DMS53 treated with DMSO at 0.1 percent for 48 hours (cell line): Measurements from ENCODE around the gene SPHKAP.
"Not testable (repeated sequence)": the region's sequence is repeated elsewhere in the genome, so short reads cannot be mapped to it uniquely, and the experiment has no call there.

ENCODE experiments used
- DNase-seq: peaks from one replicate; lab custom pipeline; 2025; ENCODE audit not compliant: unreplicated experiment; lab: John Stamatoyannopoulos, UW

SPHKAP gene

DNA sequence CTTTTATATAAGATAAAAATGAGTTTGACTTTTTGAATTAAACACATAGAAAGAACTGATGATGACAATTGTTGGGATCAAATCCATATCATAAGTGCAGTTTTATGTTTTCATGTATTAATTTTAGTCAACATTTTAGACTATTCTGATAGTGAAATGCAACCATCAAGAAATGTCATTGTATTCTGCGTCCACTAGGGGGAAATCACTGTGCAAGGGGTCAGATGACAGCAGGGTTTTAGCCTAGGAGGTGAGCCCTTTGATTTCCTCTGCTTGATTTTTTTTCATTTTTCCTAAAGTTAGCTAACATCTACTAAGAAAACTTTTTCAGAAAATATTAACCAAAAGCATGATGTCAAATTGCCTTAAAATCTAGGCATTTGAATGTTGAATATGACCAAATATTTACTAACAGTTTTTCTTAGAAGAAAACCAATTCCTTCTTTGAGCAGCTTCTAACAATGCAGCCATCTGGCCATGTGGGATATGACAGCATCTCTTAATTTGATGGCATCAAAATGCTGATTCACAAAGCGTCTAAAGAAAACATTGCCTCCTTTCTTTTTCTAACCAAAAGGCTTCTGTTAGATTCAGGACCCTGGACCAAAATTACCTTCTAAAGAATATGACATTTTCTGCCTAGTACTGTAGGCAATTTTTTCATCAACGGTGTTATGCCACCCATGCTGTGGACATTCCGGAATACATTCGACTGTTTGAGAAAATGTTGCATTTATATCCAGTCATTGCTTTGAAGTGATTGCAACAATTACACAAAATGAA lies 141.5 kb downstream of the SPHKAP start:
- DNase-seq = peak; percentile 18

DNA sequence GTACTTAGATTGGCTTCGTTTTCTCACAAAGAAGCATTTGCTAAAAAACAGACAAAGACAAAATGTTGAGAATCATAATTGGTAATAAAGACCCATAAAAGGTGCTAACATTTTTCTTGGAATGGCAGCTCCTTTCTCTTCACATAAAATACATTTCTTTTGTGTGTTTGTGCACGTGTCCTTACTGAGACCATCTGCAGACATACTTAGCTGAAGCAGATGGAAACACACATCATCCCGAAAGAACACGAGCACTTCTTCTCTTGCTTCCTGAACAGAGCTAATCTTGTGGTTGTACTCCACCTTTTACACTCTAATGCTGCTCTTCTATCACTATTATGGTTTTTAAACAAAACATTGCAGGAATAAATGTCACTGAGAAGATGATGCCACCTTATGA lies 142.5 kb downstream of the SPHKAP start:
- no peak for DNase-seq

DNA sequence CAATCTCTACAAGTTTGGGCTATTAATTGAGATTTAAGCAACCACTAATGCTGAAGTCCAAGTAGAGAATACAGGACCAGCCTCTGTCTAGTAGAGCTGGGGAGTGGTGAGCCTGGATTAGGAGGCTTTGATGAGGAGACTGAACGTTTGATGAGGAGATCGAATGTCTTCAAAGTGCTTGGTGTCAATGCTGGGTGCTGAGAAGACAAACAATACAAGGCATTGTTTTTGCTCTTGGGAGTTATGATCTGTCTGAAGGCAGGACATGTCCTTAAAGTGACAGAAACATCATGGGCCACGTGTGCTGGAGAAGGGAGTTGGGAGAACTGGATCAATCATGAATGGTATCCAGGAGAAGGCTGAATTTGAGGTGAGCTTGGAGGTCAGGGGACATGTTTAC lies 143.6 kb downstream of the SPHKAP start:
- DNase-seq = no peak

DNA sequence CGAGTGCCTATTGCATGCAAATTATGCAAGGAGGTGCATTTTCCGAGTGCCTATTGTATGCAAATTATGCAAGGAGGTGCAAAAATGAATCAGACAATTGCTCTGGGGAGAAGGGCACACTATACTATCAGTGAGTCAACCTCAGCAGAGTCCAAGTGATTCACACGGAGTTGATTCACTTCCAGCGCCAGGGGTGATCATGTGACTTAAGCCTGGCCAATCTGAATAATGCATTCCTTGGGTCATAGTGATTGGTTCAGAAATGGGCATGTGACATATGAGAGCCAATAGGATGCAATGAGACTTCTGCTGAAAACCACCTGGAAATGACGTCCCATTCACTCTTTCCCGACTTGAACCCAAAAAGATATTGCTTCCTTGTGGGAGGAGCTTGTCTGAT lies 157.9 kb downstream of the SPHKAP start:
- no peak for DNase-seq

DNA sequence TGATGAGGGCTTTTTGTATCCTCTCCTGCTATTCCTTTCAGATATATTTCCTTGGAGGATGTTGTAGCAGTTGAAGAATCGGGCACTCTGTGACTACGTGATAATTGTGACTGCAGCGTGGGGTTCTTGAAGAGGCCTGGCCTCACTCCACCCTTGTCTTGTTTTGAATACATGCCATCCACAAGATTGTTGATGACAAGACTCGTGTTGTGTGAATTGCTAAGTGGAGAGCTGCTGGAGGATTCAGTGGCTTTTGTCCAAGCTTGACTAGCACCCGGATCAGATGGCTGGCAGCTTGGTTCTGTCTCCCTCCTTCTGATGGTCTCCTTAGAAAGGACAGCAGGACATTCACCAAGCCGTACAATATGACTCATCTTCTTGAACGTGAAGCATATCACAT lies 163.2 kb downstream of the SPHKAP start:
- no peak for DNase-seq

DNA sequence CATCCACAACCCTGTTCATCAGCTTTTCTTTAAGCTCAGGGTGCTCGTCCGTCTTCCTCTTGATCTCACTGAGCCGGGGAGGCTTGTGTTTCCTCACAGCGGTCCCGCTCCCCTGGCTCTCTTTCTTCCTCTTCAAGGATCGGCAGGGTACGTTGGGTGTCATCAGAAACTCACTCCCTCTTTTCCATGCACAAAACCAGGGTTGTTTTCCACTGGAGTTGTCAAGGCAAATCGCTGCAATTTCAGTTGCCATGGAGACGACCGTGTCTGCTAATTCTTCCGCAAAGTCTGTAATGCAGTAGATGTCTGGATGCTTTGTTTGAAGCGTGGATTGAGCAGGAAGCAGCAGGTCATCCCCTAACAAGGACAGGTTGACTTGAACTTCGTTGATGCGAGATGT lies 163.7 kb downstream of the SPHKAP start:
- no peak for DNase-seq

DNA sequence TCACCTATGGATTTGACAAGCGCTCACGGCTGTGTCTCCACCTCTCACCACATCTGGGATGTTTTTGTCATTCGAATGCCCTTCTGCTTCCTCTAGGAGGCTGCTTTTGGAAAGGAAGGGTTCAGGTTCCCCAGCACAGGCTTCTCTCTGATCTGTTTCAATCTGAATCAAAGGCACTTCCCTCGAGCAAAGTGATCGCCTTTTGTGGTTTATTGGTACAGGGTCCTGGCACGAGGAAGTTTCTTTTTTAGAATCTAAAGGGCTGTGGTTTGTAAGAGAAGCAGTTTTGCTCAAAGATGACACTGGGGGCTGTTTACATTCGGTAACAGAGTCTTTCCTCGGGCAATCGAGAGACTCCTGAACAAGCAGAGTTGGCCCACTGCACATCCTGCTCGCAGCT lies 165.1 kb downstream of the SPHKAP start:
- no peak for DNase-seq

DNA sequence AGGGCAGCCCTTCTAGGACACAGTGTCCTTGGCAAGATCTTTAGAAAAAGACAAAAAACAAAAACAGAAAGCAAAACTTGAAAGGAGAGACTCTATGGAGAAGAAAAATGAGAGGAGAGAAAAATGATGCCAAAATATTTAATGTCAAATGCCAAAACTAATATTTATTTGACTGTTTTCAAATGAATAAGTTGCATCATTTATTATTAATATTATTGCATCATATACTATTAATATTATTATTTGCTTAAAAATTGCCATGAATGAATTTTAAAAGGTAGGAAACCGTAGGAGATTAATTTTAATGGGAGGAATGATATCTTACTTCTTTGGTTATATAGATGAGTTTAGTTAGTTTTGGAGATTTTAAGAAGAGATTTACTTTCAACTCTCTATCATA lies 165.7 kb downstream of the SPHKAP start:
- no peak for DNase-seq

DNA sequence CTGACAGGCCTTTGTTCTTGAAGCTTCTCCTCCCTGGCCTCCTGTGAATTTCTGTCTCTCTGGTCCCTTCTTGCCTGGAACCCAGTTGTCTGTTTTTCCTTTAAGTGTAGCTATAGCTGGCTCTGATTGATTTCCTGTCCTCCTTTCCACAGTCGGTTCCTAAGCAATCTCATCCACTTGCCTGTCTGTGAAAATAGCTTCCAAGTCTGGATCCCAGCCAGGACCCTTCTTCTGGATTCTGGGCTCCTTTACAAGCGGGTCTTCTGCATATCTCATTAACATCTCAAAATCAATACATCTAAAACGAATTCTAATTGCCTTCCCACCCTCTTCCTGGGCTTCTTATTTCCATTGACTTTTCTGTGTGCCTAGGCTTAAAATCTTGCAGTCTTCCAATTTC lies 185.1 kb downstream of the SPHKAP start:
- no peak for DNase-seq

DNA sequence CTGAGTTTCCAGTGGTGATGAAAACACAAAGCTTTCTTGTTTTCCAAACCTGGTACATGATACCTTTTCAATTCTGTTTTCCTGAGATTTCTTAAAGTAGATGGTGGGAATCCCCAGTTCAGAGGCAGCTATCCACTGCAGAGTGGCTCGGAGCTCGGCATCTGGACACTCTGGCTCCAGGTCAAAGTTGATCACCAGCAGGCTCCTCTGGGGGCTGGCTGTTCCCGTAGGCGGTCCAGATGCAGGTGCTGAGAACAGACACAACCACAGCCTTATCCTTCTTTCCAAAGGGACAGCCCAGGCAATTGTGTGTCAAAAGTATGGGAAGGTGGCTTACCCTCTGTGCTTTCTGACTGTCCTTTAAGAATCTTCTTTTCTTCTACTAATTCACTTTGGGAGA lies 190.6 kb downstream of the SPHKAP start:
- DNase-seq = no peak

DNA sequence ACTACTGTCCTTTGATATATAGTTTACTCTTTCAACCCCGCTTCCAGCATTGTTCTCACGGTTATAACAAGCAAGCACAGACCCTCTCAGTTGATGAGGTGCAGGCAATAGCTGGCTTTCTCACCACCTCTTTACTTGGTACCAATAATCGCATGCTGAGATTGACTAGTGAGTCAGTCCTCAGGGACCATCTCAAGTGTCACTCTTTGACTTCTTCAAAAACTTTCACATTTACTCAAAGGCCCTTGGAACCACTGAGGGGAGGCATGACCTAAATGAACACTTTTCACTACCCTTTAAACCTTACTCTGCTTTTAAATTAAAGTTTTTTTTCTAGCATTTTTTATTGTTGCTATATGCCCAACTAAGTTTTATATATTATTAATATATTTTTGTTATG lies 208.2 kb downstream of the SPHKAP start:
- no peak for DNase-seq

DNA sequence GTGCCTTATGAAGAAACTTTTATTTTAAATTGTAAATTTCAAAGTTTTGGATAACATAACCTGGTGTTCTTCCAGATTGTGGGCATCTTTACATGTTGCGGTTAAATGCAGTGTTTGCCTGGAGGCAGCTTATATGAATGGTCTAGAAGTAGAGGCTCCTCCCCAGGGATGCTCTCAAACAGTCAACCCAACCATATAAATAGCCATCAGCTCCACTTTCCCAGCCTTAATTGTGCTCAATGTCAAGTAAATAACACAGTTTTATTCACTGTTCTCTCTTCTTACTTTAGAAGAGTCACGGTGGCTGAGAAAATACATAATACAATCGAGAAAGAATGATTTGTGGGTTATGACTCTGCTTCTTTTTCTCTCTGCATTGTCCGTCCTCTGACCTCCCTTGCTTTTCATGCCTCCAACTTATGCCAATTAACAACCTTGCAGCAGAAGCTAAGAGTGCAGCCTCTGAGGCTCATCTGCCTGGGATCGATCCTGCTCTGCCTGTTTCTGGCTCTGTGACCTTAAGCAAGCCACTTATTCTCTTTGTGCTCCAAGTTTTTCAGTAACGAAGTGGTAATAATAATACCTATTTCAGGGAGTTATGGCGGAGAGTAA lies 209.8 kb downstream of the SPHKAP start:
- no peak for DNase-seq

DNA sequence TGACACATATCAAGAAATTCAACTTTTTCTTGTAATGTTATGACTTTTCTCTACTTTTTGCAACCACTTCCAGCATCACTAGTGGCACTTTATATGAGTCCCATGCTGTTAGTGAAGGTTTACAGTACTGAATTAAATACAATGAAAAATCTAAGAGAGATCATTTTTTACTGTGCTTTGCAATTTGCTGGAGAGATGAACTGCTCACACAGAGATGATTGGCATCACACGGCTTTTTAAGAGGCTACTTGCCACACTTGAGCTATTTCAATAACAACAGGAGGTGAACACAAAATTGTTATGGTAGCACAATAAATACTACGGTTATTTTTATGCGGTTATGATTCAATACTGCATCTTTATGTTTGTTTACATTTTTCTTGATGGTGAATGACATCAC lies 221.2 kb downstream of the SPHKAP start:
- DNase-seq = no peak

DNA sequence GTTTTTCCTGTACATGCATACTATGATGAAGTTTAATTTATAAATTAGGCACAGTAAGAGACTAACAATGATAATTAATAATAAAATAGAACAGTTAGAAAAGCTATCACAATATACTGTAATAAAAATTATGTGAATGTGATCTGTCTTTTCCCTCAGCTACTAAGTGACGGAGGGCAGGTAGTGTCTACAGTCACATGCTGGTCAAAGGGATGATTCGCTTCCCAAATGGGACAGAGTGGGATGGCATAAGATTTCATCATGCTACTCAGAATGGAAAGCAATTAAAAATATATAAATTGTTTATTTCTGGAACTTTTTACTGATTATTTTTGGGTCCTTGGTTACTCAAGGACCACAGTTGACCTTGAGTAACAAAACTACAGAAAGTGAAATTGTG lies 238.5 kb downstream of the SPHKAP start:
- no peak for DNase-seq

DNA sequence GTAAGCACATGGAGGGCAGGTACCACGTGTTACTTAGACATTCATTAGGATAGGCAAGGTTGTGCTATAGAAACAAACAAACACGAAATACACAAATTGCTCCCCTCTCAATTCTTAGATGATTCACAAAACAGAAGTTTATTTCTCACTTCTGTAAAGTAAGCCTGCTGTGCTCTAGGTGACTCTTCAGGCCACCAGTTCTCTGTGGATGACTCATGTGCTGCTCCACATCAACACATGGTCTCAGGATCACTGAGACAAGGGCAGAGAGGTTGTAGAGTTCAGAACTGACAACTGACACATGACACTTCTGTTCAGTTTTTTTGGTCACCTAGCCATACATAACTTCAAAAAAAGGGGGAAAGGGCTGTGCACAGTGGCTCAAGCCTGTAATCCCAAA lies 239.5 kb downstream of the SPHKAP start:
- no peak for DNase-seq

DNA sequence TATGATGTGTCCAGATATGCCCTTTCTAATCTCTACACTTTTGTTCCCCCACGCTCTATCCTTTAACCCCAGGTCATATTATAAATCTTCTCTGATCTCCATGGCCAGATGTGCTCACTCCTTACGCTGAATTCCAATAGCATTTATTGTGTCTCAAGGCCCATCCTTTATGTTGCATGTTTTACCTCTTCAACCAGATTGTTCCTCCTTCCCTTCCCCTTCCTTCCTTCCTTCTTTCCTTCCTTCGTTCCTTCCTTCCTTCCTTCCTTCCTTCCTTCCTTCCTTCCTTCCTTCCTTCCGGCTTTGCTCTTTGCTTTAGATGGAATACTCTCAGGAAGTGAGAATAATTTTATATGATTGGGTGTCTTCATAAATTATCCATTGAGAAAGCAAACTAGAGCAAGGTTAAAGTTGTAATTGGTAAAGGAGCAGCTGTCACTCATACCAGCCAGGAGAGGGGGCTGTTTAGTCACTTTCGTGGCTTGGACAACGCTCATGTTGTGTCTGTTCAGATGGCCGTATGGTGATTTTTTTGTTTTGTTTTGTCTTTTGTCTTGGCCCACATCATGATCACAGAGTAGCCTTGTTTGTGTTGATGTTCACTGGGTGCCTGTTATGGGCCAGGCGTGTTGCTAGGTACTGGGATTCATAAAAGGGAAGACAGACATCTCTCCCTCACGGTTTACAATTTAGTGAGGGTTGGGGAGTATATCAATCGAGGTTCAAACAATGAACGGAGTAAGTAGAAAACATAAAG lies 242.0 kb downstream of the SPHKAP start:
- DNase-seq = no peak

DNA sequence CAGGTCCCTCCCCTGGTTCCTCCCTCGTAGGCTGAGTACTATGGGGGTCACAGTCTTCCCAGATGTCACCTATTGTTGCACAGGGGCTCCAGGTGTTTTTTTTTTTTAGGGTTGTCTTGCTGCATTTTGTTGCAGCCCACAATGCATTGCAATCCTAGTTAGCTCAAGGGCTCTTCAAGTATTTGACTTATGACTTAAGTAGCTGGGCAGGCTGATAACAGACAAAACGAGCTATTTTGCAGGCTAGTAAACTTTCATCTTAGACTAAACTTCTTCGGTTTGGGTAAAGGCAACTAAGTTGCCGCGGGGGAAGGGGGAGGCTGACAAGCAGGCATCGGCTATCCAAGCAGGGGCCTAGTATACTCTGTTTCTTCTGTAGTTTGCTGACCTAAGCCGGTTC lies 245.2 kb downstream of the SPHKAP start:
- DNase-seq = not testable (repeated sequence)

DNA sequence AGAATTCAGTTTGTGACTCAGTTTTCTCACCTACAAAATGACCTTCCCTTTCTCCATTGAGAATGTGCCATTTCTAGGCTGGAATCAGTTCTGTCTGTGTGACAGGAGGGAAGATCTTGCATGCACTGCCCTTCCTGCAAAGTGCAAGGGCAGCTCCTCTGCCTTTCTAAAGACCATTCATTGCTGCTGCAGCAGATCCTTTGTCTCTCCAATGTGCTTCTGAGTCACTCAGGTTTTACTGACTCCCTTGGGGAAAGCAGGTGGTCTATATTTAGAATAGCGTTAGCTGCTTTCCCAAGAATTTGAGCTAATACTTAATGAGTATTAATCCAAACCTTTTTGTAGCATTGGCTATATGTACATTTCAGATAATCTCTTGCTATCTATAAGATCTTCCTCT lies 247.6 kb downstream of the SPHKAP start:
- no peak for DNase-seq

DNA sequence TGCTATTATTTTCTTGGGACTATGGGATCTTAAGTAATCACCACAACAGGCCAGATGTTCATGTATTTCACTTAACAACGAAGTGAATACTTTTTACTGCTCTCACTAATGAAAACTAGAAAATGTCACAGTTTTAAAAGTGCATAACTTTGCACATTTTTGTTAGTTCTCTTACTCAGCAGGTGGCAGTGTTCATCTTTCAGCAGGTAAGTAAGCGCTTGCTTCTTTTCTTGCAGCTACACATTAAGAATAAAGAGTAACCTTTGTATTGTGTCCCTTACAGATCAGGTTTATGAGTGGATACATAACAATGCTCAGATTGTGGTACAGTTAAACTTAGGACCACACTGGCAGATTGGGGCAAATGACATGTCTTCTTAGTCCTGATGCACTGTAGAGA lies 249.1 kb downstream of the SPHKAP start:
- no peak for DNase-seq

DNA sequence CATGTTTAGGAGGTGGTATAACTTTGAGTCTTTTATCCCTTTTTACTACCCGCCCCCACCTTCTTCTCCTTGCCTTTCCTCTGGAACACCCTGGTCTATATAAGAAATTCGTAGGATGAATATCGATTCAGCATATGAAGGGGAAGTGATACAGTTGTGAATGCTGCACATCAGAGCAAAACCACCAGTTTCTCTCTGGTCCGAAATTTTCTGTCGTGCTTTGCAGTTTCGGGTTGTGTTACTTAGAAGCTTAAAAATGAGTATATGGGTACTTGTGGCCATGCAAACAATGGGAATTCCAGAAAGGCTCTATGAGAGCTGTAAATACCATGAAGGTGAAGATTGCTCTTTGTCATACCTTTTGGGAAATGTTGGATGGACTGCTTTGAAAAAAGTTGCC lies 249.5 kb downstream of the SPHKAP start:
- DNase-seq = no peak
